ENCODE measurements around the gene FOXO1.

FOXO1 gene

GRCh38 chr13:40657951-40658350, 8.5 kb downstream of the FOXO1 start:
- Histone ChIP-seq H3K9me3 (ENCODE audit: insufficient read depth, low read length) (no peaks in the 10 kb centered on the region), H3K4me3 (ENCODE audit: insufficient read length, low read depth) (no peak overlapping the region), H3K4me1 (ENCODE audit: insufficient read depth, insufficient read length) (no peaks in the 10 kb centered on the region), H3K36me3 (ENCODE audit: insufficient read depth, insufficient read length, low read length) (no peaks in the 10 kb centered on the region), H3K9ac (ENCODE audit: insufficient read length, low read depth) (no peak overlapping the region), H3K27me3 (ENCODE audit: insufficient read depth, insufficient read length) (no peaks in the 10 kb centered on the region)
- no peak for DNase-seq (ENCODE audit: low read depth, low spot score)
- no peak for TF ChIP-seq YY1 (IDR thresholded peaks at IDR 0.05; ENCODE audit: insufficient read depth, insufficient read length)
- TF ChIP-seq ZNF274 (IDR thresholded peaks at IDR 0.05; ENCODE audit: low read depth, low read length), result no peak
- TF ChIP-seq SUZ12 (IDR thresholded peaks at IDR 0.05; ENCODE audit: extremely low read depth, insufficient read depth, insufficient read length), result no peak

GRCh38 chr13:40657307-40657706, 9.1 kb downstream of the FOXO1 start:
- Histone ChIP-seq H3K36me3 (ENCODE audit: insufficient read depth, insufficient read length, low read length) (no peaks in the 10 kb centered on the region), H3K9ac (ENCODE audit: insufficient read length, low read depth) (no peak overlapping the region), H3K27me3 (ENCODE audit: insufficient read depth, insufficient read length) (no peaks in the 10 kb centered on the region), H3K9me3 (ENCODE audit: insufficient read depth, low read length) (no peaks in the 10 kb centered on the region), H3K4me3 (ENCODE audit: insufficient read length, low read depth) (no peak overlapping the region), H3K4me1 (ENCODE audit: insufficient read depth, insufficient read length) (no peaks in the 10 kb centered on the region)
- TF ChIP-seq SUZ12 (IDR thresholded peaks at IDR 0.05; ENCODE audit: extremely low read depth, insufficient read depth, insufficient read length), result no peak
- TF ChIP-seq ZNF274 (IDR thresholded peaks at IDR 0.05; ENCODE audit: low read depth, low read length), result no peak
- TF ChIP-seq YY1 (IDR thresholded peaks at IDR 0.05; ENCODE audit: insufficient read depth, insufficient read length), result no peak
- no peak for DNase-seq (ENCODE audit: low read depth, low spot score)

DNA sequence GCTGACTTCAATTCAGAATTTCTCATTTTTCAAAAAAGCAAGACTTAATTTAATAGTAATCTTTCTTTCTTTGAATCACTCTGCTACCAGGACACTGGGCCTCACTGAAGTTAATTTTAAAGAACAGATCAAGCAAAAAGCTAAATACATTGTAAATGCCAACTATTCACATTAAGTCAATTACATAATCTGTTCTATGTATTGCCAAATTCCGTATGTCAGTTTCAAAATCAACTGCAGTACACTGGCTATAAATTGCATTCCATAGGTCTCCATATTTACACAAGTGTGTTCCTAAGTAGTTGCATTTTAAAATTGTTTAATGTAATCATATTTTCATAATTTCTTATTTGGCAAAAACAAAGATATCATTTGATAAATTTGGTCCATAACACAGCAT, 10.1 kb downstream of the FOXO1 start:
- no peaks in the 10 kb centered on the region for H3K36me3 ChIP-seq (ENCODE audit: insufficient read depth, insufficient read length, low read length)
- H3K9me3 ChIP-seq (ENCODE audit: insufficient read depth, low read length), result no peaks in the 10 kb centered on the region
- no peak overlapping the region for H3K9ac ChIP-seq (ENCODE audit: insufficient read length, low read depth)
- no peaks in the 10 kb centered on the region for H3K27me3 ChIP-seq (ENCODE audit: insufficient read depth, insufficient read length)
- H3K4me3 ChIP-seq (ENCODE audit: insufficient read length, low read depth), result no peak overlapping the region
- DNase-seq (ENCODE audit: low read depth, low spot score), result no peak
- TF ChIP-seq ZNF274 (IDR thresholded peaks at IDR 0.05; ENCODE audit: low read depth, low read length), result no peak
- no peak for TF ChIP-seq SUZ12 (IDR thresholded peaks at IDR 0.05; ENCODE audit: extremely low read depth, insufficient read depth, insufficient read length)
- no peak for TF ChIP-seq YY1 (IDR thresholded peaks at IDR 0.05; ENCODE audit: insufficient read depth, insufficient read length)
- H3K4me1 ChIP-seq (ENCODE audit: insufficient read depth, insufficient read length), result no peaks in the 10 kb centered on the region

DNA sequence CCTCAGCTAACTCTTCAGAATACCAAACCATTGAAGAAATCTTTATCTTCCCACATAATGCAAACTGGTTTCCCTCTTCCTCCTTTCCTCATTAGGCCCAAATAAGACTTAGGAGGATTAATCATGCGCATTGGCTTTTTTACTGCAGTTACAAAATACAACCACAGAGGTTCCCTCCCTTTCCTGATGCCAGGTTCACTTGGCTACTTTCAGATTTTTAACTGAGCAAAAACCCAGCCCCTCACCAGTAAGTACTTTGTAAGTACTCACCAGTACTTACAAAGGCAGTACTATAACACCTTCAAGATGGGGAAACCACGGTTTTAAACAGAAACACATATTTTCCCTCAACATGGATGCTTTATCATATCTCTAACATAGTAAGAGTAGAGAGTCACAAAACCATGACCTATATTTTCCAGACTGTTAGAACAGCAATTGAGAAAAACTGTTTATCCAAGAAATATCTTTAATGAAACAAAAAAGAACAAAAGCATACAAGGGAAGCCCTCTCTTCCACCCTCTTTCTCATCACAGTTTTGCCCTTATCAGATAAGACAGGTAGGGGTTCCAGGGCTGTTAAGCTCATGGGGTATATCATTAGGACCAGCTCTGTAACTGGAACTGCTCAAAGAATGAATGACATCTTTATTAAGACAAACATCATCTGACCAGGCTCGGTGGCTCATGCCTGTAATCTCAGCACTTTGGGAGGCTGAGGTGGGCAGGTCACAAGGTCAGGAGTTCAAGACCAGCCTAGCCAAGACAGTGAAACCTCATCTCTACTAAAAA, 12.7 kb downstream of the FOXO1 start:
- H3K36me3 ChIP-seq (ENCODE audit: insufficient read depth, insufficient read length, low read length), result no peaks in the 10 kb centered on the region
- no peak overlapping the region for H3K9ac ChIP-seq (ENCODE audit: insufficient read length, low read depth)
- no peak for DNase-seq (ENCODE audit: low read depth, low spot score)
- no peaks in the 10 kb centered on the region for H3K4me1 ChIP-seq (ENCODE audit: insufficient read depth, insufficient read length)
- no peaks in the 10 kb centered on the region for H3K27me3 ChIP-seq (ENCODE audit: insufficient read depth, insufficient read length)
- no peak overlapping the region for H3K4me3 ChIP-seq (ENCODE audit: insufficient read length, low read depth)
- H3K9me3 ChIP-seq (ENCODE audit: insufficient read depth, low read length), result no peaks in the 10 kb centered on the region
- no peak for TF ChIP-seq YY1 (IDR thresholded peaks at IDR 0.05; ENCODE audit: insufficient read depth, insufficient read length)
- TF ChIP-seq SUZ12 (IDR thresholded peaks at IDR 0.05; ENCODE audit: extremely low read depth, insufficient read depth, insufficient read length), result no peak
- TF ChIP-seq ZNF274 (IDR thresholded peaks at IDR 0.05; ENCODE audit: low read depth, low read length), result no peak

DNA sequence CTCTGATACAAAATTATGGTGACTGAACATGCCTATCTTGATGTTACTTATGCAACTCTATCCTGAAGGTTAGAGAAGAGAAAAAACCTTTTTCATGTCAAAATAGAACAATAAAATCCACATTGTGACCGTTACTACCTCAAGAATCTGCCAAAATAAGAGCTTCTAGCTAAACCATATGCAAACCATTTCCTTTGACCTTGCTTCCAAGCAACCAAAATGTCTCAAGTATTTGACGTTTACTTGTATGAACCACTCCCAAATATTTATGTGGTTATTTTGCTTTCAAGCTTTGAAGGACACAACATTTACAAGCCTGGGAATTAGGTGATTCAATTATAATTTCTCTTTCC, 13.9 kb downstream of the FOXO1 start:
- Histone ChIP-seq H3K27me3 (ENCODE audit: insufficient read depth, insufficient read length) (no peaks in the 10 kb centered on the region), H3K36me3 (ENCODE audit: insufficient read depth, insufficient read length, low read length) (no peaks in the 10 kb centered on the region), H3K4me3 (ENCODE audit: insufficient read length, low read depth) (no peak overlapping the region), H3K4me1 (ENCODE audit: insufficient read depth, insufficient read length) (no peaks in the 10 kb centered on the region), H3K9ac (ENCODE audit: insufficient read length, low read depth) (no peak overlapping the region), H3K9me3 (ENCODE audit: insufficient read depth, low read length) (no peaks in the 10 kb centered on the region)
- TF ChIP-seq SUZ12 (IDR thresholded peaks at IDR 0.05; ENCODE audit: extremely low read depth, insufficient read depth, insufficient read length), result no peak
- TF ChIP-seq ZNF274 (IDR thresholded peaks at IDR 0.05; ENCODE audit: low read depth, low read length), result no peak
- no peak for DNase-seq (ENCODE audit: low read depth, low spot score)

DNA sequence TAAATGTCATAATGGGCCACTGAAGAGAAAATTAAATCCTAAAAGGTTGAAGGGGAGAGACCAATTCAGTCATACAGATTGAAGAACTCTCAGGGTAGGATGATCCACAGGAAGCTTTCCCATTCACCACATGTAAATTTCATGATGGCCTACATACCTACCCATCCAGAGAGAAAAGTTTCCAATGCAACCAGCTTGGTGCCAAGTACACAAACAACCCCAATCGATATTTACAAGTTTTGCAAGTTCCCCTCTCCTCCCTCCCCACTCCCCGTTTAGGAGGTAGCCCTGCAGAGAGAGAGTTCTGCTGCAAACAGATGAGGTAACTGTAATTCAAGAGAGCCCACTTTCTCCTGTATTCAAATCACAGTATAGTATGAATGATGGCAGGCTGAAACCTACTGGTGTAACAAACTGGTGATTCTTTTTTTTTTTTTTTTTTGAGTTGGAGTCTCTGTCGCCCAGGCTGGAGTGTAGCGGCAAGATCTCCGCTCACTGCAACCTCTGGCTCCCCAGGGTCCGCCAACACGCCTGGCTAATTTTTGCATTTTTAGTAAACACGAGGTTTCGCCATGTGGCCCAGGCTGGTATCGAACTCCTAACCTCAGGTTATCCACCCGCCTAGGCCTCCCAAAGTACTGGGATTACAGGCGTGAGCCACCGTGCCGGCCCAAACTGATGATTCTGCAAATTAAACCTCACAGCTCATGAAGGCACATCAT, 14.4 kb downstream of the FOXO1 start:
- H3K4me3 ChIP-seq (ENCODE audit: insufficient read length, low read depth), result no peak overlapping the region

GRCh38 chr13:40648841-40649240, 17.6 kb downstream of the FOXO1 start:
- H3K4me3 ChIP-seq (ENCODE audit: insufficient read length, low read depth), result no peak overlapping the region
- no peaks in the 10 kb centered on the region for H3K36me3 ChIP-seq (ENCODE audit: insufficient read depth, insufficient read length, low read length)
- TF ChIP-seq YY1 (IDR thresholded peaks at IDR 0.05; ENCODE audit: insufficient read depth, insufficient read length) (no peak), ZNF274 (IDR thresholded peaks at IDR 0.05; ENCODE audit: low read depth, low read length) (no peak), SUZ12 (IDR thresholded peaks at IDR 0.05; ENCODE audit: extremely low read depth, insufficient read depth, insufficient read length) (no peak)
- H3K9me3 ChIP-seq (ENCODE audit: insufficient read depth, low read length), result no peaks in the 10 kb centered on the region
- H3K4me1 ChIP-seq (ENCODE audit: insufficient read depth, insufficient read length), result no peaks in the 10 kb centered on the region
- no peaks in the 10 kb centered on the region for H3K27me3 ChIP-seq (ENCODE audit: insufficient read depth, insufficient read length)
- no peak for DNase-seq (ENCODE audit: low read depth, low spot score)
- H3K9ac ChIP-seq (ENCODE audit: insufficient read length, low read depth), result no peak overlapping the region

More for the DNA sequence above, 14.4 kb downstream of the FOXO1 start:
- Histone ChIP-seq H3K9me3 (ENCODE audit: insufficient read depth, low read length) (no peaks in the 10 kb centered on the region), H3K36me3 (ENCODE audit: insufficient read depth, insufficient read length, low read length) (no peaks in the 10 kb centered on the region), H3K4me1 (ENCODE audit: insufficient read depth, insufficient read length) (no peaks in the 10 kb centered on the region), H3K27me3 (ENCODE audit: insufficient read depth, insufficient read length) (no peaks in the 10 kb centered on the region), H3K9ac (ENCODE audit: insufficient read length, low read depth) (no peak overlapping the region)
- peak; percentile 72 for DNase-seq (ENCODE audit: low read depth, low spot score)
- TF ChIP-seq SUZ12 (IDR thresholded peaks at IDR 0.05; ENCODE audit: extremely low read depth, insufficient read depth, insufficient read length) (no peak), YY1 (IDR thresholded peaks at IDR 0.05; ENCODE audit: insufficient read depth, insufficient read length) (no peak), ZNF274 (IDR thresholded peaks at IDR 0.05; ENCODE audit: low read depth, low read length) (no peak)
